Upper lobe of right lung (tissue), 1 donor: ENCODE measurements around the gene GPR152. TPM values are rescaled to one million over a fixed set of nuclear protein-coding genes. Genes with fewer than 3 reads are reported as not detected.

Experiments
- ATAC-seq: fragments of 200-7000 bp; cut with Tn5 transposase; one replicate; pipeline ENCODE4 v1.9.1; 2020; ENCODE audit warnings: mild to moderate bottlenecking, moderate library complexity
- DNase-seq: peaks from one replicate; pipeline ENCODE4 v3.0.0-alpha.2; 2020
- H3K27ac ChIP-seq: fragments of 200-600 bp; one replicate; pipeline ENCODE4 v1.8.0; 2022
- H3K27me3 ChIP-seq: fragments of 200-600 bp; one replicate; pipeline ENCODE4 v1.8.0; 2022; ENCODE audit warnings: mild to moderate bottlenecking
- H3K36me3 ChIP-seq: fragments of 200-600 bp; one replicate; pipeline ENCODE4 v1.8.0; 2022
- H3K4me1 ChIP-seq: fragments of 200-600 bp; one replicate; pipeline ENCODE4 v1.8.0; 2022
- H3K4me3 ChIP-seq: fragments of 200-600 bp; one replicate; pipeline ENCODE4 v1.8.0; 2022; ENCODE audit warnings: mild to moderate bottlenecking
- H3K9me3 ChIP-seq: fragments of 200-600 bp; one replicate; pipeline ENCODE4 v1.8.0; 2022
- CTCF ChIP-seq: fragments of 200-600 bp; IDR thresholded peaks from one replicate; pipeline ENCODE4 v1.8.0; 2022; ENCODE audit warnings: antibody characterized with exemption
- intact Hi-C: fragments of 100-400 bp; cut with DNase I; formaldehyde crosslinking; loops from one replicate; pipeline ENCODE4 v1.11.0; 2022
- long read RNA-seq: library from polyadenylated mRNA; unstranded; transcript quantifications from one replicate; pipeline ENCODE4 v2.0.0, GENCODE V29; 2021
- total RNA-seq: library from RNA; stranded (reverse); fragmentation: NEBNext Ultra II Directional; extraction: Animal tissue kit (Norgen Biotek cat#: 25700); gene quantifications from one replicate; pipeline ENCODE4 v1.2.1, GENCODE V29; 2021
- donor health status: DM: no; HTN: yes; CAD: no; lungs with severe emphysema.

Gene GPR152
- total RNA-seq: not detected
- long read RNA-seq: 0 reads

GRCh38 chr11:67452141-67452952 lies at the start of gene GPR152:
TSS of gene GPR152 (minus strand) at chr11:67452729. CDS start at chr11:67452724, 5 bp downstream.
- peak; percentile 70 for ATAC-seq
- Histone ChIP-seq H3K9me3 (no peaks in the 10 kb centered on the region), H3K27ac (peak within 1 kb of the TSS; percentile 66), H3K27me3 (no peaks in the 10 kb centered on the region), H3K4me3 (no peak within 1 kb of the TSS), H3K36me3 (no peaks in the 10 kb centered on the region), H3K4me1 (no peaks in the 10 kb centered on the region)
- DNase-seq: peak; percentile 75
- intact Hi-C loops: no loop called here
- peak; percentile 19 for TF ChIP-seq CTCF

GRCh38 chr11:67501854-67502253 lies 49.3 kb upstream of the GPR152 start:
- ATAC-seq (no peak), DNase-seq (no peak)
- Histone ChIP-seq H3K9me3 (no peaks in the 10 kb centered on the region), H3K4me3 (no peak overlapping the region), H3K4me1 (peaks cover 23% of the 10 kb centered on the region), H3K27me3 (no peaks in the 10 kb centered on the region), H3K27ac (no peak overlapping the region), H3K36me3 (peaks cover 9% of the 10 kb centered on the region)
- TF ChIP-seq CTCF: no peak
- intact Hi-C loops: loop anchor here (10.0 kb wide), 1 partner anchor 97 kb away; the partner anchor contains the start of genes PPP1CA and TBC1D10C

GRCh38 chr11:67500831-67501715 lies 48.5 kb upstream of the GPR152 start:
- H3K36me3 ChIP-seq: peaks cover 16% of the 10 kb centered on the region
- H3K4me1 ChIP-seq: peaks cover 15% of the 10 kb centered on the region
- intact Hi-C loops: loop anchor here (10.0 kb wide), 1 partner anchor 96 kb away; the partner anchor contains the start of genes PPP1CA and TBC1D10C
- no peak for ATAC-seq
- DNase-seq: no peak
- H3K27me3 ChIP-seq: no peaks in the 10 kb centered on the region
- no peak for TF ChIP-seq CTCF
- H3K4me3 ChIP-seq: no peak overlapping the region
- no peaks in the 10 kb centered on the region for H3K9me3 ChIP-seq
- H3K27ac ChIP-seq: no peak overlapping the region

- Histone ChIP-seq H3K4me3 (no peak overlapping the region), H3K27ac (no peak overlapping the region), H3K4me1 (peaks cover 9% of the 10 kb centered on the region), H3K27me3 (no peaks in the 10 kb centered on the region), H3K36me3 (peaks cover 20% of the 10 kb centered on the region), H3K9me3 (no peaks in the 10 kb centered on the region)
- intact Hi-C loops: loop anchor here (10.0 kb wide), 1 partner anchor 96 kb away; the partner anchor contains the start of genes PPP1CA and TBC1D10C
- no peak for DNase-seq
- no peak for TF ChIP-seq CTCF
- ATAC-seq: no peak
Measured at GRCh38 chr11:67500484-67500821, 47.9 kb upstream of the GPR152 start.

- Histone ChIP-seq H3K27me3 (no peaks in the 10 kb centered on the region), H3K36me3 (peaks cover 20% of the 10 kb centered on the region), H3K4me1 (peaks cover 8% of the 10 kb centered on the region), H3K27ac (no peak overlapping the region), H3K9me3 (no peaks in the 10 kb centered on the region), H3K4me3 (no peak overlapping the region)
- DNase-seq: no peak
- ATAC-seq: no peak
- no peak for TF ChIP-seq CTCF
- intact Hi-C loops: loop anchor here (10.0 kb wide), 1 partner anchor 95 kb away; the partner anchor contains the start of genes PPP1CA and TBC1D10C
Measured at GRCh38 chr11:67499808-67500483, 47.4 kb upstream of the GPR152 start.
